ENCODE measurements around the gene ICOSLG. TPM values are rescaled to one million over a fixed set of nuclear protein-coding genes. Genes with fewer than 3 reads are reported as not detected.
"Not testable (repeated sequence)": the region's sequence is repeated elsewhere in the genome, so short reads cannot be mapped to it uniquely, and the experiment has no call there.

Gene ICOSLG
- total and polyA plus RNA-seq, 7 donors = 0.27 to 5.7 (median 0.83) TPM

DNA sequence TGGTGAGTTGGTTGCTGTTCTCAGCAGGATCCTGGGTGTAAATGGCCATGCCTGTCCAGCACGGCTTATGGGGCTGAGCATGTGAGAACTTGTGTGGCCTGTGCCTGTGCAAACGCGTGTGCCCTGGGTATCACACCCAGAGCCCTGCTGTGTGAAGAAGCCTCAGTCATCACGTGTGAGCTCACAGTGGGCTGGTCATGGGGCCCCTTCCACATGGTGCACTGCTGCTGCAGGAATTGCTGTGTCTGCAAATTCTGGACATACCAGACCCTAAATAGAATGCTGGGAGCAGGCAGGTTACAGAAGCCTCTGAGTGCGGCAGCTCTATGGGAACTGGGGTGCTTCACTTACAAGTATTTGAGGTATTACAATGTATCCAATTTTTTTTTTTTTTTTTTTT is 17.4 kb downstream of the ICOSLG start:
- H3K36me3 ChIP-seq; H3K4me1 ChIP-seq; H3K27me3 ChIP-seq; H3K9me3 ChIP-seq; DNase-seq; H3K27ac ChIP-seq; intact Hi-C loops (cut with DNase I); H3K4me3 ChIP-seq: not testable (repeated sequence)
- no CpG with 5 or more reads among the region's 5 CpGs for WGBS, 2 donors

- DNase-seq; H3K36me3 ChIP-seq; intact Hi-C loops (cut with DNase I); H3K4me3 ChIP-seq; H3K4me1 ChIP-seq; H3K27me3 ChIP-seq; H3K27ac ChIP-seq; H3K9me3 ChIP-seq: not testable (repeated sequence)
- no CpG with 5 or more reads among the region's 18 CpGs for WGBS, 2 donors
These were observed 20.1 kb downstream of the ICOSLG start for GRCh38 chr21:44220674-44221073.

DNA sequence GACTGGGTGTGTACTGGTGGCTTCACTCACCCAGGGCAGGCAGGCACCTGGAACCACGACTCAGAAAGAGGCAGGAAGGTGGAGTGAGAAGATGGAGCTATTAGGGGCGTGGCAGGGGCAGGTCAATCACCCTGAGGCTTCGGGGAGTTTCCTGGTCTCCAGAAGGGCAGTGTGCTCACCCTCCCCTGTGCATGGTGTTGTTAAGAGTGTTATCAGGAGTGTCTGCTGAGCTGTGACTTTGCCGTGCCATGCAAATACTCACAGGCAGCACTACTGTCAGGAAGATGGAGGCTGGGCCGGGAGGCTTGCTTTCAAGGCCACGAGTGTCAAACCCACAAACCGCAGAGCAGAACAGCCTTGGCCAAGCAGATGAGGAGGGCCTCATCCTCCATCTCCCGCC is 22.3 kb downstream of the ICOSLG start:
- H3K36me3 ChIP-seq; H3K27me3 ChIP-seq; H3K27ac ChIP-seq; H3K4me1 ChIP-seq; DNase-seq; H3K4me3 ChIP-seq; intact Hi-C loops (cut with DNase I); H3K9me3 ChIP-seq: not testable (repeated sequence)
- WGBS, 2 donors = no CpG with 5 or more reads among the region's 8 CpGs

DNA sequence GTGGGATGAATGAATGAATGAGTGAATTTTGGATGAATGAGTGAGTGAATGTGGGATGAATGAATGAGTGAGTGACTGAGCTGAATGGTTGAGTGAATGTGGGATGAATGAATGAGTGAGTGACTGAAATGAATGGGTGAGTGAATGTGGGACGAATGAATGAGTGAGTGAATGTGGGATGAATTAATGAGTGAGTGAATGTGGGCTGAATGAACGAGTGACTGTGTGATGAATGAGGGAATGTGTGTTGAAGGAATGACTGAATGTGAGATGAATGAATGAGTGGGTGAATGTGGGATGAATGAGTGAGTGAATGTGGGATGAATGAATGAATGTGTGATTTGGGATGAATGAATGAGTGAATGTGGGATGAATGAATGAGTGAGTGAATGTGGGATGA is 28.8 kb downstream of the ICOSLG start:
- H3K4me1 ChIP-seq; intact Hi-C loops (cut with DNase I); H3K27ac ChIP-seq; H3K4me3 ChIP-seq; H3K36me3 ChIP-seq; H3K9me3 ChIP-seq; H3K27me3 ChIP-seq; DNase-seq: not testable (repeated sequence)
- 86% methylated on average over 2 of the region's 2 CpGs; no CpG with 5 or more reads in 1 of the 2 donors for WGBS, 2 donors

GRCh38 chr21:44211574-44211973 is 29.2 kb downstream of the ICOSLG start:
- H3K36me3 ChIP-seq; intact Hi-C loops (cut with DNase I); DNase-seq; H3K9me3 ChIP-seq; H3K4me3 ChIP-seq; H3K27me3 ChIP-seq; H3K4me1 ChIP-seq; H3K27ac ChIP-seq: not testable (repeated sequence)
- WGBS, 2 donors = 92% methylated on average over 2 of the region's 3 CpGs; no CpG with 5 or more reads in 1 of the 2 donors

GRCh38 chr21:44207860-44208646 is 32.7 kb downstream of the ICOSLG start:
- intact Hi-C loops (cut with DNase I); H3K4me1 ChIP-seq; H3K9me3 ChIP-seq; H3K4me3 ChIP-seq; H3K27me3 ChIP-seq; H3K36me3 ChIP-seq: not testable (repeated sequence)
- H3K27ac ChIP-seq = peak overlapping the region in 1 of 4 donors; percentile 31
- 63 to 75% methylated on average over 4 to 11 of the region's 15 CpGs for WGBS, 2 donors
- DNase-seq = peak; percentile 60

- no CpG with 5 or more reads among the region's 33 CpGs for WGBS, 2 donors
- H3K9me3 ChIP-seq; intact Hi-C loops (cut with DNase I); H3K4me3 ChIP-seq; H3K27ac ChIP-seq; H3K36me3 ChIP-seq; H3K27me3 ChIP-seq; DNase-seq; H3K4me1 ChIP-seq: not testable (repeated sequence)
These were observed 33.8 kb downstream of the ICOSLG start for GRCh38 chr21:44206698-44207676.

- H3K4me1 ChIP-seq; intact Hi-C loops (cut with DNase I); H3K36me3 ChIP-seq; H3K9me3 ChIP-seq; H3K27ac ChIP-seq; DNase-seq; H3K4me3 ChIP-seq; H3K27me3 ChIP-seq: not testable (repeated sequence)
- no CpG with 5 or more reads among the region's 24 CpGs for WGBS, 2 donors
These were observed 34.6 kb downstream of the ICOSLG start for GRCh38 chr21:44206187-44206586.

- DNase-seq; H3K4me1 ChIP-seq; intact Hi-C loops (cut with DNase I); H3K9me3 ChIP-seq; H3K4me3 ChIP-seq; H3K36me3 ChIP-seq; H3K27me3 ChIP-seq; H3K27ac ChIP-seq: not testable (repeated sequence)
- WGBS, 2 donors = no CpG with 5 or more reads among the region's 30 CpGs
These were observed 38.0 kb downstream of the ICOSLG start for GRCh38 chr21:44202590-44203299.

- DNase-seq; H3K27me3 ChIP-seq; H3K27ac ChIP-seq; H3K4me3 ChIP-seq; H3K4me1 ChIP-seq; H3K36me3 ChIP-seq; H3K9me3 ChIP-seq; intact Hi-C loops (cut with DNase I): not testable (repeated sequence)
- WGBS, 2 donors = 93 to 94% methylated on average over 11 of the region's 11 CpGs
These were observed 40.7 kb downstream of the ICOSLG start for GRCh38 chr21:44199997-44200396.
